Astrocyte (in vitro differentiated cells and primary cell): Measurements from ENCODE around the gene AGBL4. TPM values are rescaled to one million over a fixed set of nuclear protein-coding genes. Genes with fewer than 3 reads are reported as not detected.

Experiments
- DNase-seq: peaks from one replicate; pipeline ENCODE4 v3.0.0-alpha.2; 2010; ENCODE audit warnings: low read depth
- FAIRE-seq: peaks from 2 replicates; lab custom pipeline; 2011; peaks lifted over from hg19 to GRCh38; lab: Jason Lieb, UNC
- H2AFZ ChIP-seq: 2 replicates; pipeline ENCODE4 v1.6.0; 2012; ENCODE audit warnings: low read depth, low read length, inconsistent platforms
- H3K27ac ChIP-seq: 2 replicates; pipeline ENCODE4 v1.5.1; 2011; ENCODE audit warnings: low read depth, low read length, inconsistent platforms
- H3K27me3 ChIP-seq: 2 replicates; pipeline ENCODE4 v1.6.0; 2011; ENCODE audit warnings: low read length, inconsistent platforms; ENCODE audit not compliant: insufficient read depth
- H3K36me3 ChIP-seq: 2 replicates; pipeline ENCODE4 v1.5.1; 2011; ENCODE audit warnings: low read length, inconsistent platforms; ENCODE audit not compliant: insufficient read depth
- H3K4me1 ChIP-seq: 2 replicates; pipeline ENCODE4 v1.5.1; 2011; ENCODE audit warnings: low read length, inconsistent platforms; ENCODE audit not compliant: insufficient read depth
- H3K4me2 ChIP-seq: 2 replicates; pipeline ENCODE4 v1.6.0; 2012; ENCODE audit warnings: low read length, inconsistent platforms
- H3K4me3 ChIP-seq: 2 replicates; pipeline ENCODE4 v1.5.1; 2011; ENCODE audit warnings: low read depth, mild to moderate bottlenecking, low read length, inconsistent platforms; ENCODE audit not compliant: insufficient read depth
- H3K79me2 ChIP-seq: 2 replicates; pipeline ENCODE4 v1.6.0; 2012; ENCODE audit warnings: mild to moderate bottlenecking, low read length, inconsistent platforms; ENCODE audit not compliant: insufficient read depth
- H3K9ac ChIP-seq: 2 replicates; pipeline ENCODE4 v1.6.0; 2012; ENCODE audit warnings: mild to moderate bottlenecking, low read length, inconsistent platforms
- H3K9me3 ChIP-seq: 2 replicates; pipeline ENCODE4 v1.5.1; 2012; ENCODE audit warnings: low read depth, mild to moderate bottlenecking, low read length, inconsistent platforms; ENCODE audit not compliant: insufficient read depth
- H4K20me1 ChIP-seq: 2 replicates; pipeline ENCODE4 v1.6.0; 2012; ENCODE audit warnings: low read length, inconsistent platforms; ENCODE audit not compliant: insufficient read depth
- H3K27ac Mint-ChIP-seq: one replicate; pipeline ENCODE4 v1.8.0; 2021; ENCODE audit warnings: mild to moderate bottlenecking, mixed read lengths; ENCODE audit not compliant: unreplicated experiment
- H3K27me3 Mint-ChIP-seq: one replicate; pipeline ENCODE4 v1.8.0; 2021; ENCODE audit warnings: low read depth, mixed read lengths; ENCODE audit not compliant: unreplicated experiment
- H3K36me3 Mint-ChIP-seq: one replicate; pipeline ENCODE4 v1.8.0; 2021; ENCODE audit warnings: low read depth, mixed read lengths; ENCODE audit not compliant: unreplicated experiment
- H3K4me1 Mint-ChIP-seq: one replicate; pipeline ENCODE4 v1.8.0; 2021; ENCODE audit warnings: low read depth, mixed read lengths; ENCODE audit not compliant: unreplicated experiment
- H3K4me3 Mint-ChIP-seq: one replicate; pipeline ENCODE4 v1.8.0; 2021; ENCODE audit warnings: mild to moderate bottlenecking, moderate library complexity, mixed read lengths; ENCODE audit not compliant: unreplicated experiment
- H3K9me3 Mint-ChIP-seq: one replicate; pipeline ENCODE4 v1.8.0; 2021; ENCODE audit warnings: mild to moderate bottlenecking, mixed read lengths; ENCODE audit not compliant: unreplicated experiment
- EZH2 ChIP-seq: IDR thresholded peaks from 2 replicates; pipeline ENCODE4 v1.6.1; 2012; ENCODE audit warnings: mild to moderate bottlenecking, low read length, inconsistent platforms; ENCODE audit not compliant: insufficient read depth
- total RNA-seq: library from RNA; stranded (reverse); gene quantifications from 2 replicates; pipeline ENCODE4 v1.2.1, GENCODE V29; 2021
- TF ChIP-seq, protein P1 (sequence below): IDR thresholded peaks from 2 replicates; pipeline ENCODE4 v1.5.1; 2011; ENCODE audit warnings: low read depth, mild to moderate bottlenecking, inconsistent platforms, low read length, moderate library complexity; ENCODE audit not compliant: insufficient read depth

AGBL4 gene
- total RNA-seq, 1 donor from 2014 or later, result not detected

DNA sequence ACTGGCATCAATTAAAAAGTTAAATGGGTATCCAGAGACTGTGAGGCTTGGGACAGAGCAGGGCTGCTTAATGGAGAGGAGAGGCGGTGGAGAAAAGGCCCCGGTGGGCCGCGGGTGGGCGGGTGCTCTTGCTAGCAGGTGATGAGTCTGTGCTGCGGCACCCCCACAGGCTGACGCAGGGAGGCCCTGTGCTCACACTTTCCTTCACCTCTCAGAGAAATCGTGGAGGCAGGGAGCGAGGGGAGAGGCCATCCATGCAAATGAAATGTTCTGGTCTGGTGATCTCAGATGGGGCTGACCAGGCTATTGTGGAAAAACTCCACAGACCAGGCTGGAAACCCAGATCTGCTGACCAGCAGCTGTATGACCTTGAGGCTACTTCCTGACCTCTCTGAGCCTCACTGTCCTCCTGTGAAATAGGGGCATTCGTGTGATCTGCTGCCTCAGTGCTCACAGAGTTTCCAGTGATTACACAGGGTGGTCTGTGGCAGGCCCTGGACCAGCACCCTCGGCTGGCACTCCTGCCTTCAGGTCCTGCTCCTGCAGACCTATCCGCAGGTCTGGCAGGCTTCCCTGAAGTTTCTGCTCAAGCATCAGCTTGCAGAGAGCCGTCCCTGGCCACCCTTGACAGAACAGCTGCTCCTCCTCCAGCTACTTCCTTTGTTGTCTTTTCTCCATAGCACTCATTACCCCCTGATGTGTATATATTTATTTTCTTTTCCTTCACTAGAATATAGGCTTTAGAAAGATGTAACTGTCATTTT is 1336.3 kb downstream of the AGBL4 start:
- Histone ChIP-seq H3K4me2 (no peak overlapping the region), H4K20me1 (no peaks in the 10 kb centered on the region), H3K79me2 (no peaks in the 10 kb centered on the region), H3K4me3 (no peak overlapping the region), H3K27me3 (no peaks in the 10 kb centered on the region), H3K36me3 (no peaks in the 10 kb centered on the region), H3K9me3 (no peaks in the 10 kb centered on the region), H2AFZ (no peak overlapping the region), H3K27ac (no peak overlapping the region), H3K4me1 (peaks cover 4% of the 10 kb centered on the region), H3K9ac (no peak overlapping the region)
- no peak for FAIRE-seq
- peaks cover 12% of the 10 kb centered on the region for H3K27me3 Mint-ChIP-seq
- H3K4me3 Mint-ChIP-seq, result no peak overlapping the region
- no peak for DNase-seq
- H3K36me3 Mint-ChIP-seq, result no peaks in the 10 kb centered on the region
- TF ChIP-seq EZH2, result no peak
- TF ChIP-seq, protein P1, sequence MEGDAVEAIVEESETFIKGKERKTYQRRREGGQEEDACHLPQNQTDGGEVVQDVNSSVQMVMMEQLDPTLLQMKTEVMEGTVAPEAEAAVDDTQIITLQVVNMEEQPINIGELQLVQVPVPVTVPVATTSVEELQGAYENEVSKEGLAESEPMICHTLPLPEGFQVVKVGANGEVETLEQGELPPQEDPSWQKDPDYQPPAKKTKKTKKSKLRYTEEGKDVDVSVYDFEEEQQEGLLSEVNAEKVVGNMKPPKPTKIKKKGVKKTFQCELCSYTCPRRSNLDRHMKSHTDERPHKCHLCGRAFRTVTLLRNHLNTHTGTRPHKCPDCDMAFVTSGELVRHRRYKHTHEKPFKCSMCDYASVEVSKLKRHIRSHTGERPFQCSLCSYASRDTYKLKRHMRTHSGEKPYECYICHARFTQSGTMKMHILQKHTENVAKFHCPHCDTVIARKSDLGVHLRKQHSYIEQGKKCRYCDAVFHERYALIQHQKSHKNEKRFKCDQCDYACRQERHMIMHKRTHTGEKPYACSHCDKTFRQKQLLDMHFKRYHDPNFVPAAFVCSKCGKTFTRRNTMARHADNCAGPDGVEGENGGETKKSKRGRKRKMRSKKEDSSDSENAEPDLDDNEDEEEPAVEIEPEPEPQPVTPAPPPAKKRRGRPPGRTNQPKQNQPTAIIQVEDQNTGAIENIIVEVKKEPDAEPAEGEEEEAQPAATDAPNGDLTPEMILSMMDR, result no peak
- H3K9me3 Mint-ChIP-seq, result no peaks in the 10 kb centered on the region
- no peak overlapping the region for H3K27ac Mint-ChIP-seq
- peaks cover 12% of the 10 kb centered on the region for H3K4me1 Mint-ChIP-seq

DNA sequence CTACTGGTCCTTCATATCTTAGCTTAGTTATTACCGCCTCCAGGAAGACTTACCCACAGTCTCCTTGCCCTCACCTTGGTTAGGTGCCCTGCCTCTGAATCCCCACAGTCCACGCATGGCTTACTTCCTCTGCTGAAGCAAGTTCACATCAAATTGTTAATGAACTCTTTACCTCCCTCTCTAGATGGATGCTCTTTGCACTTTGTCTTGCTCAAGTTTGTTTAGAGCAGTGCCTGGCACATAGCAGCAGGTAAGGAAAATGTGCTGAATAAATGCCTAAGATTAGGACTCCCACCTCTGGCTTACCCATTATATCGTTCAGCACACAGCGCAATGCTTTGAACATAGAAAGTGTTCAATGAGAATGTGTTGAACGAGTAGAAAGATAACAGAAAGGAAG is 1337.6 kb downstream of the AGBL4 start:
- H3K4me3 Mint-ChIP-seq, result no peak overlapping the region
- Histone ChIP-seq H3K27ac (no peak overlapping the region), H3K79me2 (no peaks in the 10 kb centered on the region), H3K4me3 (no peak overlapping the region), H3K9ac (no peak overlapping the region), H3K27me3 (no peaks in the 10 kb centered on the region), H4K20me1 (no peaks in the 10 kb centered on the region), H2AFZ (no peak overlapping the region), H3K9me3 (no peaks in the 10 kb centered on the region), H3K4me2 (no peak overlapping the region), H3K36me3 (no peaks in the 10 kb centered on the region), H3K4me1 (peaks cover 7% of the 10 kb centered on the region)
- no peak overlapping the region for H3K27ac Mint-ChIP-seq
- no peak for TF ChIP-seq EZH2
- TF ChIP-seq, protein P1, result no peak
- DNase-seq (no peak), FAIRE-seq (no peak)
- peaks cover 17% of the 10 kb centered on the region for H3K27me3 Mint-ChIP-seq
- H3K9me3 Mint-ChIP-seq, result no peaks in the 10 kb centered on the region
- H3K36me3 Mint-ChIP-seq, result no peaks in the 10 kb centered on the region
- H3K4me1 Mint-ChIP-seq, result peaks cover under 1% of the 10 kb centered on the region

DNA sequence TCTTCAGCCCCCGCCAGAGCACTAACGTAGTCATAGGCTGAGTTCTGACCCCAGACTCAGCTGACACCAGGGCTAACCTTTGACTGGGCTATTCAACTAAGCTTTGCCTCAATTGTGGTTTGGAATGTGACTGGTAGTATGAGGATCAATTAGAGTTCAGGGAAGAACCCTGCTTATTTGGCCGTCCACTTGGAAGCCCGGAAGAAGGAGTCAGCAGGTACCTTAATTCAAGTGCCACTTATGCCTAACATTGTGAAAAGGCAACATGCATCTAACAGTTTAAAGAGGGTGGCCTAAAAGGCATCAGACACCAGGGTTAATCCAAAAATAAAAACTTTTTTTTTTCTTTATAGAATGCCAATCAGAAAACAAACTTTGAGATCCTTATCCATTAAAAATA is 1339.4 kb downstream of the AGBL4 start:
- H3K4me3 Mint-ChIP-seq, result no peak overlapping the region
- no peak for TF ChIP-seq EZH2
- TF ChIP-seq, protein P1, result no peak
- H3K36me3 ChIP-seq, result no peaks in the 10 kb centered on the region

More for the DNA sequence above, 1339.4 kb downstream of the AGBL4 start:
- Histone ChIP-seq H3K27ac (no peak overlapping the region), H2AFZ (no peak overlapping the region), H3K79me2 (no peaks in the 10 kb centered on the region), H3K27me3 (no peaks in the 10 kb centered on the region), H3K4me1 (peaks cover 19% of the 10 kb centered on the region), H3K4me3 (no peak overlapping the region), H4K20me1 (no peaks in the 10 kb centered on the region), H3K9me3 (no peaks in the 10 kb centered on the region), H3K9ac (no peak overlapping the region), H3K4me2 (no peak overlapping the region)
- peaks cover 17% of the 10 kb centered on the region for H3K27me3 Mint-ChIP-seq
- H3K4me1 Mint-ChIP-seq, result no peaks in the 10 kb centered on the region
- DNase-seq (no peak), FAIRE-seq (no peak)
- H3K36me3 Mint-ChIP-seq, result no peaks in the 10 kb centered on the region
- no peak overlapping the region for H3K27ac Mint-ChIP-seq
- no peaks in the 10 kb centered on the region for H3K9me3 Mint-ChIP-seq
